WTC11 (cell line): ENCODE data around the gene CACNA1B.

Experiments
- NR2C2 ChIP-seq: sonication (generic); formaldehyde crosslinking; IDR thresholded peaks from 2 replicates; pipeline ENCODE4 v1.8.0; 2022; ENCODE audit warnings: mild to moderate bottlenecking, missing genetic modification reagents
- TCF7 ChIP-seq: sonication (generic); formaldehyde crosslinking; IDR thresholded peaks from 2 replicates; pipeline ENCODE4 v1.8.0; 2022; ENCODE audit warnings: mild to moderate bottlenecking, low read depth, missing genetic modification reagents, moderate library complexity
- TF ChIP-seq, protein P1 (sequence below): fragments of 200-600 bp; IDR thresholded peaks from 2 replicates; pipeline ENCODE4 v1.8.0; 2022; ENCODE audit warnings: antibody characterized with exemption

DNA sequence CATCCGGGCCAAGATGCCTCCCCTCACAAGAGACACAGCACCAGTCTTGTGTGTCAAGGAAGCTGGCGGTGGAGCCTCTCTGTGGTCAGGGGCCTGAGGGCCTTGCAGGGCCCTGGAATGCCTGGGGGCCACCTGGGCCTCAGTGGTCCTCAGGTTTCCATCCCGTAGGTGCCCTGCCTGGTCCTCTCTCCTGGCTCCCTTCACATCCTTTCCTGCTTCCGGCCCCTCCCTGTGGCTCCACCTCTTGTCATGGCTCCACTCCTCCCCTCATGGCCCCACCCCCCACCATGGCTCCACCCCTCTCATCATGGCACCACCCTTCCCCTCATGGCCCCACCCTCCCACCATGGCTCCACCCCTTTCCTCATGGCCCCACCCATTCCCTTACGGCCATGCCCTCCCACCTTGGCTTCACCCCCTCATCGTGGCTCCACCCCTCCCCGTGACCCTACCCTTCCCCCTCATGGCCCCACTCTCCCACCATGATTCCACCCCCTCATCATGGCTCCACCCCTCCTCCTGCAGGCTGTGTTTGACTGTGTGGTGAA is 175.8 kb downstream of the CACNA1B start:
- TF ChIP-seq, protein P1, sequence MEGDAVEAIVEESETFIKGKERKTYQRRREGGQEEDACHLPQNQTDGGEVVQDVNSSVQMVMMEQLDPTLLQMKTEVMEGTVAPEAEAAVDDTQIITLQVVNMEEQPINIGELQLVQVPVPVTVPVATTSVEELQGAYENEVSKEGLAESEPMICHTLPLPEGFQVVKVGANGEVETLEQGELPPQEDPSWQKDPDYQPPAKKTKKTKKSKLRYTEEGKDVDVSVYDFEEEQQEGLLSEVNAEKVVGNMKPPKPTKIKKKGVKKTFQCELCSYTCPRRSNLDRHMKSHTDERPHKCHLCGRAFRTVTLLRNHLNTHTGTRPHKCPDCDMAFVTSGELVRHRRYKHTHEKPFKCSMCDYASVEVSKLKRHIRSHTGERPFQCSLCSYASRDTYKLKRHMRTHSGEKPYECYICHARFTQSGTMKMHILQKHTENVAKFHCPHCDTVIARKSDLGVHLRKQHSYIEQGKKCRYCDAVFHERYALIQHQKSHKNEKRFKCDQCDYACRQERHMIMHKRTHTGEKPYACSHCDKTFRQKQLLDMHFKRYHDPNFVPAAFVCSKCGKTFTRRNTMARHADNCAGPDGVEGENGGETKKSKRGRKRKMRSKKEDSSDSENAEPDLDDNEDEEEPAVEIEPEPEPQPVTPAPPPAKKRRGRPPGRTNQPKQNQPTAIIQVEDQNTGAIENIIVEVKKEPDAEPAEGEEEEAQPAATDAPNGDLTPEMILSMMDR: no peak
- TF ChIP-seq NR2C2 (CRISPR knock-in tag): no peak
- TF ChIP-seq TCF7 (CRISPR knock-in tag): no peak
